HUES6 (cell line): Measurements from ENCODE around the gene ALDOC.

ENCODE experiments used
- H3K27ac ChIP-seq: 2 replicates; pipeline ENCODE4 v1.7.0; 2013; ENCODE audit warnings: low read depth, mild to moderate bottlenecking, low read length, inconsistent platforms
- H3K27me3 ChIP-seq: 2 replicates; pipeline ENCODE4 v1.6.1; 2013; ENCODE audit warnings: low read length; ENCODE audit not compliant: control insufficient read depth, insufficient read depth
- H3K36me3 ChIP-seq: 2 replicates; pipeline ENCODE4 v1.6.1; 2013; ENCODE audit warnings: low read length; ENCODE audit not compliant: control insufficient read depth, insufficient read depth
- H3K4me1 ChIP-seq: 2 replicates; pipeline ENCODE4 v1.6.1; 2013; ENCODE audit warnings: low read length; ENCODE audit not compliant: control insufficient read depth, insufficient read depth
- H3K4me3 ChIP-seq: 2 replicates; pipeline ENCODE4 v1.5.1; 2013; ENCODE audit warnings: low read depth, low read length
- H3K9ac ChIP-seq: one replicate; pipeline ENCODE4 v1.6.1; 2013; ENCODE audit warnings: mild to moderate bottlenecking, low read length
- H3K9me3 ChIP-seq: 2 replicates; pipeline ENCODE4 v1.6.1; 2013; ENCODE audit warnings: low read depth, low read length; ENCODE audit not compliant: control insufficient read depth, insufficient read depth

Gene ALDOC

GRCh38 chr17:28551421-28552175, 25.1 kb downstream of the ALDOC start:
- H3K4me1 ChIP-seq = peaks cover 21% of the 10 kb centered on the region

GRCh38 chr17:28550858-28551257, 25.8 kb downstream of the ALDOC start:
- Histone ChIP-seq H3K27ac (no peak overlapping the region), H3K4me3 (peak overlapping the region; percentile 83; the same call in 1 of the 2 replicates), H3K4me1 (peaks cover 24% of the 10 kb centered on the region), H3K36me3 (peaks cover 37% of the 10 kb centered on the region), H3K9me3 (no peaks in the 10 kb centered on the region), H3K9ac (no peak overlapping the region), H3K27me3 (no peaks in the 10 kb centered on the region)

More at GRCh38 chr17:28551421-28552175, 25.1 kb downstream of the ALDOC start:
- Histone ChIP-seq H3K27ac (no peak overlapping the region), H3K27me3 (no peaks in the 10 kb centered on the region), H3K4me3 (peak overlapping the region; percentile 83), H3K36me3 (peaks cover 40% of the 10 kb centered on the region), H3K9ac (peak overlapping the region; percentile 56), H3K9me3 (no peaks in the 10 kb centered on the region)

GRCh38 chr17:28549236-28550132, 27.2 kb downstream of the ALDOC start:
- Histone ChIP-seq H3K27ac (no peak overlapping the region), H3K9ac (no peak overlapping the region), H3K27me3 (no peaks in the 10 kb centered on the region), H3K4me1 (peaks cover 29% of the 10 kb centered on the region), H3K9me3 (no peaks in the 10 kb centered on the region), H3K4me3 (no peak overlapping the region), H3K36me3 (peaks cover 26% of the 10 kb centered on the region)

- Histone ChIP-seq H3K4me1 (peaks cover 35% of the 10 kb centered on the region), H3K27ac (no peak overlapping the region), H3K27me3 (no peaks in the 10 kb centered on the region), H3K36me3 (peaks cover 17% of the 10 kb centered on the region; the same call in 1 of the 2 replicates), H3K9me3 (no peaks in the 10 kb centered on the region), H3K9ac (no peak overlapping the region), H3K4me3 (no peak overlapping the region)
These were observed 28.1 kb downstream of the ALDOC start for GRCh38 chr17:28548417-28549130.

GRCh38 chr17:28547623-28548416, 28.9 kb downstream of the ALDOC start:
- Histone ChIP-seq H3K27me3 (no peaks in the 10 kb centered on the region), H3K4me1 (peaks cover 31% of the 10 kb centered on the region), H3K36me3 (peaks cover 11% of the 10 kb centered on the region; the same call in 1 of the 2 replicates), H3K4me3 (no peak overlapping the region), H3K27ac (no peak overlapping the region), H3K9me3 (no peaks in the 10 kb centered on the region), H3K9ac (no peak overlapping the region)

GRCh38 chr17:28547096-28547622, 29.5 kb downstream of the ALDOC start:
- no peaks in the 10 kb centered on the region for H3K9me3 ChIP-seq
- H3K4me1 ChIP-seq = peaks cover 29% of the 10 kb centered on the region
- peaks cover 11% of the 10 kb centered on the region; the same call in 1 of the 2 replicates for H3K36me3 ChIP-seq
- H3K9ac ChIP-seq = no peak overlapping the region
- H3K27ac ChIP-seq = no peak overlapping the region
- no peaks in the 10 kb centered on the region for H3K27me3 ChIP-seq
- H3K4me3 ChIP-seq = no peak overlapping the region

GRCh38 chr17:28545787-28546415, 30.8 kb downstream of the ALDOC start:
- Histone ChIP-seq H3K27ac (no peak overlapping the region), H3K4me1 (peaks cover 23% of the 10 kb centered on the region), H3K36me3 (peaks cover 11% of the 10 kb centered on the region; the same call in 1 of the 2 replicates), H3K27me3 (no peaks in the 10 kb centered on the region), H3K9me3 (no peaks in the 10 kb centered on the region), H3K4me3 (no peak overlapping the region), H3K9ac (no peak overlapping the region)

GRCh38 chr17:28545141-28545503, 31.6 kb downstream of the ALDOC start:
- Histone ChIP-seq H3K27ac (no peak overlapping the region), H3K27me3 (no peaks in the 10 kb centered on the region), H3K4me1 (peaks cover 23% of the 10 kb centered on the region), H3K9ac (no peak overlapping the region), H3K4me3 (no peak overlapping the region), H3K36me3 (peaks cover 11% of the 10 kb centered on the region; the same call in 1 of the 2 replicates), H3K9me3 (no peaks in the 10 kb centered on the region)

- no peak overlapping the region for H3K4me3 ChIP-seq
- H3K9me3 ChIP-seq = no peaks in the 10 kb centered on the region
- H3K4me1 ChIP-seq = peaks cover 21% of the 10 kb centered on the region
- H3K27me3 ChIP-seq = no peaks in the 10 kb centered on the region
- no peak overlapping the region for H3K9ac ChIP-seq
- H3K27ac ChIP-seq = no peak overlapping the region
- peaks cover 11% of the 10 kb centered on the region; the same call in 1 of the 2 replicates for H3K36me3 ChIP-seq
These were observed 32.1 kb downstream of the ALDOC start for GRCh38 chr17:28544402-28545140.
